Epithelial cell of alveolus of lung (primary cell): ENCODE results near the gene GLYR1. TPM values are rescaled to one million over a fixed set of nuclear protein-coding genes. Genes with fewer than 3 reads are reported as not detected.

ENCODE experiments used
- total RNA-seq: library from RNA; depleted of rRNA; stranded (reverse); fragments of >200 nt; gene quantifications from 2 replicates; pipeline ENCODE4 v1.2.1, GENCODE V29; 2015

Gene GLYR1
- total RNA-seq: 30.6 and 36.9 TPM in 2 replicates

DNA sequence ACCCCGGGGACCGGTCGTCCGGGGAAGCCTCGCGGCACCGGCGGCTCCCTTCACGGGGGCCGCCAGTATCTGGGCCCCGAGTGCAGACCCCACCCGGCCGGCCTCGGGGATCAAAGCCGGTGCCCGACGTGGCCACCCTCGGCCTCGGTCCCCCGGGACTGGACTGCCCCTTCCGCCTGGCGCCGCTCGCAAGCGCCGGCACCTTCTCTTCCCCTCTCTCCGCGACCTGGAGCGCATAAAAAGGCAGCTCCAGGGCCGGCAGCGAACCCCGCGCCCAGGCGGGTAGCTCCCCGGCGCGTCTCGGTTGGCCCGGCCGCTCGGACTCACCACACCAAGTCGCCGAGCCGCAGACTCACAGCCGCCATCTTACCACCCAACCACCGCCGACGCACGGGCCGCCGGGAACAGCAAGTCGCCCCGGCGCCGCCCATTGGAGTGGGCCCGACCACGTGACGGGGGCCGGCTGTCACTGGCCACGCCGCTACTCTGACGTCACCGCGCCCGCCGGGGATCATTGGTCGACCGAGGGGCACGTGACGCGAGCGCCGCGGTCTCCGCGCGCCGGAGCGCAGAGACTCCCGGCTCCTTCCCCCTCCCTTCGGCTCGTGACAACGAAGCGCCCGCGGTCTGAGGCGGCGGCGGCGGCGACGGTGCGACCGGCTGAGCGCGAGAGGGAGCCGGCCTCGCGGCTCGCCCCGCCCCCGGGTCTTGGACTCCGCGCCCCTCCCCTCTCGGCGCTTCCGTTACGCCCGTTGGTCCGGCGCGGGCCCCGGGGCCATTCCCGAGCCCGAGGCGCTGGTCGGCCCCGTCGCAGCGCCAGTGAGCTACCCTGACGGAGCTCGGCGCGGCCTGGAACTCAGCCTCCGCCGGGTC lies at the start of gene GLYR1, which contains the start of gene UBN1:
TSS of gene GLYR1 (minus strand) at position 388 of the 873 bp plus-strand sequence. CDS start at position 365, 23 bp downstream.
TSS of gene UBN1 (plus strand) at position 581 of the 873 bp plus-strand sequence. CDS start 5,437 bp downstream, outside the sequence.

DNA sequence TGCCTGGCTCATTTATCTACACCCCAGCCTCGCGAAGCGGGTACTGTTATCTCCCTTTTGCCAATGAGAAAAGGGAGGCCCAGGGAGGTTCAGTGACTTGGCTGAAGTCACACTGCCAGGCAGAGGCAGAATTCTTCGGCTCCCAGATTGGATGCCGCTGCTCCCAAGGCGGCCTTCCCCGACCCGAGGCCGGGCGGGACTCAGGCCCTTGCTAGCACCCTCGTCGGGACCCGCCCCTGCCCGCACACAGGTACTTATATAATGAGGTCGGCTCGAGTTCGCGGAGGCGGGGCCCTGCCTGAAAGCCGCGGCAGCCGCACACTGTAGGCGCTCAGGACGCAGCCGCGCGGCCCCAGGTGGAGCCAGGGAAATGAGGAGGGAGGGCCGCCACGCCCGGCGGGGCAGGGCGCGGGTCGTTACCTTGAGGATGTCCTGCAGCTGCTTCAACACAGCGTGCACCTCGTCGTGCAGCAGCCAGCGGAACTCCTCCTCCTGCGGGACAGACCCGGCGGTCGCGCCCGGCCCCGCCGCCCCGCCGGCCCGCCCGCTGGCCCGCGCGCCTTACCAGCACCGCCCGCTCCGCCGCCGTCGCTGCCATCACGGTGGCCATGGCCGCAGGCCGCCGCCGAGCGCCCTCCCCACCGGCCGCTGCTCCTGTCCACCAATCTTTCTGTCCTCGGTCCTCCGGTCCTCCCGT lies 45.0 kb downstream of the GLYR1 start, which contains the start of gene ROGDI:
TSS of gene ROGDI (minus strand) at position 672 of the 697 bp plus-strand sequence. CDS start at position 610, 62 bp downstream.

DNA sequence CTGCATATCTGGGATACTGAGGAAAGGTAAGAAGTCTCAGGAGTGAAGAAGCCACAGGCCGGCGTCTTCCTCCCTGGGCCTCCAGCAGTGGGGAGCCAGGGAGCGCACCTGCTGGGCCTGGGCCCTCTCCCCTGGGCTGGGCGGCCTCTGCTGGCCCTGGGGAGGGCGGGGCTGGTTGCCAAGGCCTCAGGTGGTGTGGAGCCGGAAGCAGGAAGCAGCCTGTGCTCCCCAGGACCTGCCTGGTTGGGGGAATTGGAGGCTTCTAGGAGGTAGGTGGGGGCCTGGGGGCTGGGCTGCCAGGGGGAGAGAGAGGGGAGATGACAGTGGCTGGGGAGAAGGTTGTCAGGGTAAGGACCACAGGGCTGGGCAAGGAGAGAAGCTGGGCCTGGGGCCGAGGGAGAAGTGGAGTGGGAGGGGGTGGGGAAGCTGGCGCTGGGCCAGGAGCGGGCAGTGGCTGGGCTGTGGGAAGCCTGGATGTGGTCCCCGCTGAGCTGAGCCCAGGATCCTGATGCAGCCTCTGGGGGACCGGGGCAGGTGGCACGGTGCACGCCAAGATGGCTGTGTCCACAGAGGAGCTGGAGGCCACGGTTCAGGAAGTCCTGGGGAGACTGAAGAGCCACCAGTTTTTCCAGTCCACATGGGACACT lies 51.8 kb downstream of the GLYR1 start, which contains the start of gene SMIM22:
TSS of gene SMIM22 (plus strand) at position 189 of the 647 bp plus-strand sequence. CDS start at position 555, 366 bp downstream.

DNA sequence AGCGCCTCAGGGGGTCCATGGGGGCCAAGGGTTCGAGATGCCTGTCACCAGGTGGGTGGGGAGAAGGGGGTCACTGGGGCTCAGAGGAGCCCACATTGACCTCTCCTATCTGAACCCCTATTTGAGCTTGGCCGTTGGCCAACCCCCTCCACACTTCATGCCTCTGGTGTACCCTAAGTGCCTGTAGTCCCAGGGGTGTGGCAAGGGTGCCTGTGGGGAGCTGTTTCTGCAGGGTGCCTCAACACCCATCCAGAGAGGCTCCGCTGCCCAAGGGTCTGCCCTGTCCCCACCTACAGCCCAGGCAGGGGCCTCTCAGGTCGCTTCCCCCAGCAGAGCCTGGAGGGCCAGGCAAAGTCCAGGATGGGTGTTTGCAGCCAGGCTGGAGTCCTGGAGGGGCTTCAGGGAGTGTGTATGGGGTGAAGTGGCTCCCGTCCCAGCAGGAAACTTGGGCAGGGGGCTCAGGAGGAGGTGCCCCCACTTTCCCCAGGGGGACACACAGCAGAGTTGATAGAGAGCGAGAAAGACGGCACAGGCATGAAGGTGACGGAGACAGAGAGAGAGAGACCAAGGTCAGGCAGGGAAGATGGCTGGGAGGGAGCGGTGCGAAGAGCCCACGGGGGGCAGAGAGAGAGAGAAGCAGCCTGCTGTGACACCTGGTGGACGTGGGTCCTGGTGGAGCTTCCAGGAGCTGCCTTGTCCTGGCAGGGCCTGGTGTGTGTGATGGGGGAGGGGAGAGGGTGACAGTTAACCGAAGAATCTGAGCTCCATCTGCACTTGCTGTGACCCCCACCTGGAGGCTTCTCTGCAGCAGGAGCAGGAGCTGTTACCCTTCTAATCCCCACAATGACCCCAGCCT lies 59.2 kb downstream of the GLYR1 start, which contains the start of gene SEPTIN12:
TSS of gene SEPTIN12 (minus strand) at position 719 of the 856 bp plus-strand sequence. CDS start at position 19, 700 bp downstream.

GRCh38 chr16:4766875-4767628 lies 80.0 kb downstream of the GLYR1 start, which contains the start of gene ZNF500:
Gene ZNF500, minus strand, starts transcription at chr16:4767162. Its CDS starts 1,184 bp downstream, at chr16:4765978.

Other genes with a start within 250 kb of the GLYR1 start
- gene UBALD1, start 232.4 kb downstream of the GLYR1 start, total RNA-seq: 12.5 and 14.0 TPM in 2 replicates
- gene MGRN1, start 222.5 kb downstream of the GLYR1 start, total RNA-seq: 39.0 and 55.3 TPM in 2 replicates
- 23.6 and 34.0 TPM in 2 replicates for gene NUDT16L1, start 153.7 kb downstream of the GLYR1 start, total RNA-seq
- gene ANKS3, start 113.0 kb downstream of the GLYR1 start, total RNA-seq: 9.6 and 12.3 TPM in 2 replicates
- gene DNAAF8, start 112.8 kb downstream of the GLYR1 start, total RNA-seq: under 0.01 and 0.08 TPM in 2 replicates
- 8.4 and 12.5 TPM in 2 replicates for gene ZNF500, start 80.1 kb downstream of the GLYR1 start, total RNA-seq
- not detected in 2 replicates for gene SEPTIN12, start 58.9 kb downstream of the GLYR1 start, total RNA-seq
- gene SMIM22, start 51.9 kb downstream of the GLYR1 start, total RNA-seq: not detected in 2 replicates
- gene ROGDI, start 44.7 kb downstream of the GLYR1 start, total RNA-seq: 12.9 and 19.8 TPM in 2 replicates
- gene UBN1, start 193 bp upstream of the GLYR1 start, total RNA-seq: 16.2 and 22.8 TPM in 2 replicates
- gene PPL, start 89.9 kb upstream of the GLYR1 start, total RNA-seq: 1.3 and 7.2 TPM in 2 replicates
- gene SEC14L5, start 111.0 kb upstream of the GLYR1 start, total RNA-seq: not detected in 2 replicates
- gene NAGPA, start 186.6 kb upstream of the GLYR1 start, total RNA-seq: 12.0 and 25.2 TPM in 2 replicates
- 0.13 and 0.80 TPM in 2 replicates for gene C16orf89, start 218.7 kb upstream of the GLYR1 start, total RNA-seq
- 38.7 and 51.7 TPM in 2 replicates for gene ALG1, start 224.6 kb upstream of the GLYR1 start, total RNA-seq